GM21390 (cell line): ENCODE data around the gene CYP2E1.
"Not testable (repeated sequence)": the region's sequence is repeated elsewhere in the genome, so short reads cannot be mapped to it uniquely, and the experiment has no call there.

ENCODE experiments used
- ATAC-seq: cut with Tn5 transposase; IDR thresholded peaks from one replicate; pipeline ENCODE4 v1.9.1; 2021; ENCODE audit not compliant: unreplicated experiment

The CYP2E1 gene

DNA sequence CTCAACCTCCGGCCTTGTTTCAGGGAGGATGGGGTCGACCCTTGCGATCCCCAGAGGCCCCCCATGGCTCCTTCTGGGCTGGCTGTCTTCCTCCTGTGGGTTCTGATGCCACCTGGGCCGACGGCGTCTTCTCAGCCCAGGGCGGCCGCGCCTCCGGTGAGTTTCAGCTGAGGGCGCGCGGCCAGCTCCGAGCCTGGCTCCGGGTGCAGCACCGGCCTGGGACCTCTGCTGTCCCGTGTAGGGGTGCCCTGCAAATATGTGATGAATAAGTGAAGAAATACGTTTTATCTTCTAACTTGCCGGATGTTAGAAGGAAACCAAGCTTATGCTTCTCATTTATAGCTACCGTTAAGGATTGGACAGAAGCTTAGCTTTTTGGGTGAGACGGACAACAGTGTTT lies 42.6 kb downstream of the CYP2E1 start:
- ATAC-seq: not testable (repeated sequence)

- ATAC-seq: not testable (repeated sequence)
Measured at GRCh38 chr10:133572055-133572454, 44.9 kb downstream of the CYP2E1 start.

DNA sequence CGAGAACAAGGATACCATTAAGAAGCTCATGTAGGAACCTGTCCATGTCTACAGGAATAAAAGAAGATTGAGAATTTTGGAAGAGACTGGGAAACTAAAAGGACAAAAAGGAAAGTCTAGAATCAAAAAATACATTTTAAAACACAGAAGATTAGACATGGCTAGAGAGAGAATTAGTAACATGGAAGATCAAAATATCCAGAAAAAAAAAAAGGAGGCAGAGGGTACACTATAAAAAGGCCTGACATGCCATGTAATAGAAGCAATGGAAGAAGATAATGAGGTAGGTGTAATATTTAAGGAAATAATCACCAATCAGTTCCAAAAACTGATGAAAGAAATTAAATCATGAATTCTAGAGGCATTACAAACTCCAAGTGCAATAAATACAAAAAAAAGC lies 46.3 kb downstream of the CYP2E1 start:
- ATAC-seq: not testable (repeated sequence)

DNA sequence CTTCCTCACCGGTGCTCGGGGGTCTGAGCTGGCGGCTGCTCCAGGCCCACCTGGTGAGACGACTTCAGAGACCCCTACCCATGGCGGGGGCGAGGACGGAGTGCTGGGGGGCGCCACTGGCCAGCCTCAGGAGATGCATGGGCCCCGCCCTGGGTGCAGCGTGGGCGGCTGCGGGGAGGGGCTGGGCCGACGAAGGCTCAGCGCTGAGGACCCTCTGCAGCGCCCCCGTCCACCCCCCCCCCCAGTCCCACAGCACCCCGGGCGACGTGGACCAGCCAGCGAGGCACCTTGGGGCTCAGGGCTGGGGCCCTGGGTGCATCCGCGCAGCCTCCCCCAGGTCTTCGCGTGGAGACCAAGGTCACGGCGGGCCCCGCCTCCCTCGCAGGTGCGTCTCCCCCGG lies 49.9 kb downstream of the CYP2E1 start:
- not testable (repeated sequence) for ATAC-seq
